NOMO-1 treated with DMSO at 0.1 percent for 48 hours (cell line): ENCODE measurements around the gene ANKLE1.
"Not testable (repeated sequence)": the region's sequence is repeated elsewhere in the genome, so short reads cannot be mapped to it uniquely, and the experiment has no call there.

ENCODE experiments used
- DNase-seq: peaks from one replicate; lab custom pipeline; 2025; ENCODE audit not compliant: unreplicated experiment; lab: John Stamatoyannopoulos, UW

ANKLE1 gene

DNA sequence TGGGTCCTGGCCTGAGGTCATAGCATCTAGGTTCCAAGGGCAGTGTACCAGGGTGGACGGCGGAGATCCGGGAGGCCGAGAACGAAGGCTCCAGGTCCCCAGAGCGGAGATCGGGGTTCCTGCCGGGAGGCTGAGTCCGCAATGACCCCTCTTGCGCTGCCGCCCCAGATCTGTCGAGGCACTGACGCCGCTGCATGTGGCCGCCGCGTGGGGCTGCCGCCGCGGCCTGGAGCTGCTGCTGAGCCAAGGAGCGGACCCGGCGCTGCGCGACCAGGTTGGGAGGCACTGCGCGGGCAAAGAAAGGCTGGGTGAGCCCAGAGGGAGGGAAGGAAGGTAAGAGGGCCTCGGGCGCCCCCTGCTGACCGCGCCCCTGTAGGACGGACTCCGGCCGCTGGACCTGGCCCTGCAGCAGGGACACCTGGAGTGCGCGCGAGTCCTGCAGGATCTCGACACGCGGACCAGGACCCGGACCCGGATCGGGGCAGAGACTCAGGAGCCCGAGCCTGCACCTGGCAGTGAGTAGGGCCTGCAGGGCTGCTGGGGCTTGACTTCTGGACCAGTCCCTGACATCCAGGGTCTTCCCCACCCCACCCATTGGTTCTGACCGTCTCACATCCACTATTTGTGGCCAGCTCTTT, 906 bp downstream of the ANKLE1 start:
- DNase-seq = peak; percentile 87

GRCh38 chr19:17283504-17283996, 1.8 kb downstream of the ANKLE1 start:
- DNase-seq = no peak

DNA sequence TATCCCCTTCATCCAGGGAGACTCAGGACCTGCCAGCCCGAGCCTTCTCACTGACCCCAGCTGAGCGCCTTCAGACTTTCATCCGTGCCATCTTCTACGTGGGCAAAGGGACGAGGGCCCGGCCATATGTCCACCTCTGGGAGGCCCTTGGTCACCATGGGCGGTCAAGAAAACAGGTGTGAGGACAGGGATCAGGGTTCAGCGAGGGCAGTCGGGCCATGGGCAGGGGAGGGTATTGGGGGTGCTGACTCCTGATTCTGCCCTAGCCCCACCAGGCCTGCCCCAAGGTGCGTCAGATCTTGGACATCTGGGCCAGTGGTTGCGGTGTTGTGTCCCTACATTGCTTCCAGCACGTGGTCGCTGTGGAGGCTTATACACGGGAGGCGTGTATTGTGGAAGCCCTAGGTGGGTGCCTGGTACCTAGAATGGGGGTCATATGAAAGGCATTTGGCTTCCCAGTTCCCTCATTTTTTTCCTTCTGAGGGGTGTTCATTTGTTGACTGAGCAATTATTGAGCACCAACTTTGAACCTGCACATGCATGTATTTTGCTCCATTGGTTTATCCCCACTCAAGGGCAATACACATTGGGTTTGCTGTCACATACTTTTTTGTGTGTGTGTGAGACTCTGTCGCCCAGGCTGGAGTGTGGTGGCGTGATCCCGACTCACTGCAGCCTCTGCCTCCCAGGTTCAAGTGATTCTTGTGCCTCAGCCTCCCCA, 3.9 kb downstream of the ANKLE1 start:
- DNase-seq = no peak

DNA sequence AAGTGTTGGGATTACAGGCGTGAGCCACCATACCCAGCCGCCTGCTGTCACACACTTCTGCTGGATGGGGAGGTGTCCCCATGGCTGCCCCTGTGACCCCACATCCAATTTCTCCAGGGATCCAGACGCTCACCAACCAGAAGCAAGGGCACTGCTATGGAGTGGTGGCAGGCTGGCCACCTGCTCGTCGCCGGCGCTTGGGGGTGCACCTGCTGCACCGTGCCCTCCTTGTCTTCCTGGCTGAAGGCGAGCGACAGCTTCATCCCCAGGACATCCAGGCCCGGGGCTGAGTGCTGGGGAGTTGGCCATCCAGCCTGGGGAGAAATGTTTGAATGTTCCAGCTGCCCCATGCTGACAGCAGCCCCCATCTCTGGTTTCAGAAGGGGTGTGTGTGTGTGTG, 4.6 kb downstream of the ANKLE1 start:
- DNase-seq = no peak

DNA sequence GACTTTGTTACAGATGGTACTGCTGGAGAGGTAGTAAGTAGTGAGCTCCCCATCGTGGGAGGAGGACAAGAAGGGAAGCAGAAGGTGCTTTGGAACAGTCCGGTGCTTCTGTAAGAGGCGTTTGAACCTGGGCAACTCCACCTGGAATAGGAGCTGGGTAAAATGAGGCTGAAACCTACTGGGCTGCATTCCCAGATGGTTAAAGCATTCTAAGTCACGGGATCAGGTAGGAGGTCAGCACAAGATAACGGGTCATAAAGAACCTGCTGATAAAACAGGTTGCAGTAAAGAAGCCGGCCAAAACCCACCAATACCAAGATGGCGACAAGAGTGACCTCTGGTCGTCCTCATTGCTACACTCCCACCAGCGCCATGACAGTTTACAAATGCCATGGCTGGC, 5.1 kb downstream of the ANKLE1 start:
- no peak for DNase-seq

DNA sequence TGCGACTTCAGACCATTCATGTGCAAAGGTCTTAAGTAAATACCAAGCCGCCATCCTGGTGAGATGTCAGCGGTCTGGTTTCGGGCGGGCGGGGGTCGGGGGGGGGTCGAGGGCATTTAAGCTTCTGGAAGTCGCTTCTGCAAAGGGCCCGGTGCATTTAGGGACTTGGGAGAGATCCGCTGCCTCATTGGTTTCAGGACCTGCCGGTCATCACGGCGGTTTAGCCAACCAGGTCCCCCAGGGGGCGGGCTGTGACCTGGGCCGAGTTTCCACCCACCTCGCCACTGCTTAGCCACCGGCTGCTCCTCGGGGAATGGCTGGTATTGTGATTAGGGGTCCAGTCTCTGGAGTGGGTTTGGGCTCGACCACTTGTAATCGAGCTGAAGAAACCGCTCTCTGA, 7.8 kb downstream of the ANKLE1 start:
- DNase-seq = no peak

DNA sequence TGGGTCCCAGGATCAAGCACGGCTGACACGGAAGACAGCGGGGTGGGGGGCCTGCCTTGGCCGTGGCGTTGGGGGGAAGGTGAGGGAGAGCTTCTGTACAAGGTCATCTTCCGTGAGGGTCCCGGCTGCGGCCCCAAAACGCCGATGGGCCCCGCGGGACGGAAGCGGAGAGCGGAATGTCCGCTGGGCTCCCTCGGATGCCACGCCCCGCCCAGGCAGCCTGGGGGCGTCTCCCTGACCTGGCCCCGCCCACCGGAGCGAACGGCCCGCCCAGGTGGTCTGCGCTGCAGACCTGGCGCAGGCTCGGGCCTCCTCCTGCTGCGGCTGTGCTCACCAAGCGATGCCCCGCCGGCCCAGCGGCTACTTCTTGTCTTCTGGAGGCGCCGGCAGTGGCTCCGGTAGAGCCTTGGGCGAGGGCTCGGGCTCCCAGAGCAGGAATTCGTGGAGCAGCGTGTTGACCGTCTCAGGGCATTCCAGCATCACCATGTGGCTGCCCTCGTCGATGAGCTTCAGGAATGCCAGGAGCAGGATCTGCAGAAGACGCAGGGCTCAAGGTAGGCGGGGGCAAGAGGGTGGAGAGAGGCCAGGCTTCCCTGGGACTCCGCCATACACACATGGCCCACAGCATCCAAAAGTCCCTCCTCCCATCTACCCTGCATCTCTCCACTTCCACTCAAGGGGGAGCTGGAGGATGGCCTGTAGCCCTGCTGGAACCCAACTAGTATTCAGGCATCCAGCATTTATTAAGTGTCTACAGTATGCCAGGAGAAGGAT, 10.8 kb downstream of the ANKLE1 start:
- peak; percentile 77 for DNase-seq

GRCh38 chr19:17293605-17294004, 11.9 kb downstream of the ANKLE1 start:
- no peak for DNase-seq

DNA sequence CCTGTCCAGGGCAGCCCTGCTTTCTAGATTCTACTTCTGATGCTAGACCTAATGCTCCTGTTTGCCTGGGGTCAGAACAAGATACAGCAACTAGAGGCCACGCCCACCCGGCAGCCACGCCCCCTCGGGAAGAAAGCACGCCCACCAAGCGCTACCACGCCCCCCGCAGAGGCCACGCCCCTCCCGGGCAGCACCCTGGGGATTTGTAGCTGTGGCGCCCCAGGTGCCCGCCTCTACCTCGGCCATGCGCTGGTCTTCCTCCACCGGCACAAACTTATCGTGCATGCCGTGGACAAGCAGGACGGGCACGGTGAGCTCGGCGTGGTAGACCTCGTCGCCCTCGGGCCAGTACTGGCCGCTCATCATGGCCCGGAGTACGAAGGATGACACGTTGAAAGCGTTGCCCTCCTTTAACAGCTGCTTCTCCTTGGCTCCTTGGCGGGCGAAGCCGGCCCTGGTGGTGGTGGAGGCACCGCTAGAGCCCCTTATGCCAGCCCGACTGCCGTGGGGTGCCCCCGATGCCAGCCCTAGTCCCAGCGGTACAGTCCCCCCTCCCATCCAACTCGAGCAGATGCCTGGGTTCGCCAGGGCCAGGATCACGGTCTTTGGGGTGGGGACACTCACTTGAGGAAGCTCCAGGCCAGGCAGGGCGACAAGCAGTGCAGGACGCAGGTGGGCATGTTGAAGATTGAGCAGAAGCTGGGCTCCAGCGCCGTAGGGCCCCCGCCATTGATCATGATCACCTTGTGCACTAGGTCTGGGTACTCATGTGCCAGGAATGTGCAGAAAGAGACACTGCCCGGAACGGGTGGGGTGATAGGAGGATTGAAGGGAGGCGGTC, 12.6 kb downstream of the ANKLE1 start:
- DNase-seq = no peak

DNA sequence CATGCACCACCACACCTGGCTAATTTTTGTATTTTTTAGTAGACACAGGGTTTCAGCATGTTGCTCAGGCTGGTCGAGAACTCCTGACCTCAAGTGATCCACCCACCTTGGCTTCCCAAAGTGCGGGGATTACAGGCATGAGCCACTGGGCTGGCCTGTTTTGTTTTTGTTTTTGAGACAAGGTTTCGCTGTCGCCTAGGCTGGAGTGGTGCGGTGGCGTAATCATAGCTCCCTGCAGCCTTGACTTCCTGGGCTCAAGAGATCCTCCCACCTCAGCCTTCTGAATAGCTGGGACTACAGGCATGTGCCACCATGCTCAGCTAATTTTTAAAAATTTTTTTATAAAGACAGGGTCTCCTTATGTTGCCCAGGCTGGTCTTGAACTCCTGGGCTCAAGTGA, 13.8 kb downstream of the ANKLE1 start:
- not testable (repeated sequence) for DNase-seq

GRCh38 chr19:17296273-17296672, 14.6 kb downstream of the ANKLE1 start:
- no peak for DNase-seq

DNA sequence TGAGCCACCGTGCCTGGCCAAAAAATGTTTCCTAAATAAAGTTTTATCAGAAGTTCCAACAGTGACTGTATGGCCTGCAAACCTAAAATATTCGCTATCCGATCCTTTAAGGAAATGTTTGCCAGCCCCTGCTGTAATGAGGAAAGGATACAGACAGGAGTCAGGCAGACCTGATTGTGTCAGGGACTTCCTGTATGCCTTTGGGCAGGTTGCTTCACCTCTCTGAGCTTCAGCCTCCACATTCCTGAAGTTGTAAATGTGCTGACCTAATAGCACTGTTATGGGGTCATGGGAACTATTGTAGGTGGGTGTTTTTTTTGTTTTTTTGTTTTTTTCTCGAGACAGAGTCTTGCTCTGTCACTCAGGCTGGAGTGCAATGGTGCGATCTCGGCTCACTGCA, 15.3 kb downstream of the ANKLE1 start:
- no peak for DNase-seq

GRCh38 chr19:17300992-17301619, 19.4 kb downstream of the ANKLE1 start:
- DNase-seq = no peak

DNA sequence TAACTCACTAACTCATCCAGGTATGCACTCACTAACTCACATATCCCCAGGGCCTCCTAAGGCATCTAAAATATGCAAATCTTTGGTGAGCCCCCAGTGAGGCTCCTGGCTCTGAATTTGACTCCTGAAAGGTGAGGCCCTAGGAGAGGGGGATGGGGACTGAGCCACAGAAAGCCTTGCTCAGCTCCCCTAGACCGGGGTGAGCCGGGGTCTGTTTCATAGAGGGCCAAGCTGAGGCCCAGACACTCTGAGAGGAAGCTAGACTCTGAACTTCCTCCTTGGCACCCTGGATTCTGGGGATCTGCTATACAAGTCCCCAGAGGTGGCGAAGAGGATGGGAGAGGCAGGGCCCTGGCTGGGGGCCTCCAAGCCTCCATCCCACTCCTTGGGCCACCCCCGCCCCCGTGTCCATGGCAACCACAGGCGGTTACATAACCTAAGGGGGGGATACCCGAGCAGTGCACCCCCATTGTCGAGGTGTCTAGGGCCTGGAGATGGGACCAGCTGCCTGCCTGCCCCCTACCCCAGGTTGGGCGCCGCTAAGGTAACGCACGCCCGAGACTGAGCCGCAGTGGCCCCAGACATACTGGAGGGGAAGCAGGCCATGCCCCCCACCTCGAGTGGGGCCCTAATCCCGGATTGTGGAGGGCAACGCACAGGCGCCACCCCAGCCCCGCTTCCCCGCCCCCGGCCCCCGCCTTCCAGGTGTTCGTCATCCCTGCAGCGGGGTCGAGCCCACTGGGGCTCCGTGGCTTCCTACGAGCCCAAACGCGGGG, 20.9 kb downstream of the ANKLE1 start:
- peak; percentile 50 for DNase-seq

- DNase-seq = peak; percentile 89
Observed at GRCh38 chr19:17303167-17303939, 21.7 kb downstream of the ANKLE1 start, which contains the start of gene ABHD8. TSS of gene ABHD8 (minus strand) at chr19:17303425. CDS start at chr19:17301616, 1,809 bp downstream.

DNA sequence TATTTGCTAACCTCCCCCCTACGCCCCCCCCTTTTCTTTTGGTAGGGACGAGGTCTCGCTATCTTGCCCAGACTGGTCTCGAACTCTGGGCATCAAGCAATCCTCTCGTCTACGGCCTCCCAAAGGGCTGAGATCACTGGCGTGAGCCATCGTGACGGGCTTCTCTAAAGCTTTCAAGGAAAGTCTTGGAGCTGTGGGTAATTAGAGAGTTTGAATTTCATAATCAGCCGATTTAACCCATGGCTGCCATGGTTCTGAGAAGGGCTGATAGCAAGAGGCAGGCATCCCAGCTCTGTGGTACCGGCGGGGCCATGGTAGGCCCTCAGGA, 22.2 kb downstream of the ANKLE1 start:
- DNase-seq = no peak

DNA sequence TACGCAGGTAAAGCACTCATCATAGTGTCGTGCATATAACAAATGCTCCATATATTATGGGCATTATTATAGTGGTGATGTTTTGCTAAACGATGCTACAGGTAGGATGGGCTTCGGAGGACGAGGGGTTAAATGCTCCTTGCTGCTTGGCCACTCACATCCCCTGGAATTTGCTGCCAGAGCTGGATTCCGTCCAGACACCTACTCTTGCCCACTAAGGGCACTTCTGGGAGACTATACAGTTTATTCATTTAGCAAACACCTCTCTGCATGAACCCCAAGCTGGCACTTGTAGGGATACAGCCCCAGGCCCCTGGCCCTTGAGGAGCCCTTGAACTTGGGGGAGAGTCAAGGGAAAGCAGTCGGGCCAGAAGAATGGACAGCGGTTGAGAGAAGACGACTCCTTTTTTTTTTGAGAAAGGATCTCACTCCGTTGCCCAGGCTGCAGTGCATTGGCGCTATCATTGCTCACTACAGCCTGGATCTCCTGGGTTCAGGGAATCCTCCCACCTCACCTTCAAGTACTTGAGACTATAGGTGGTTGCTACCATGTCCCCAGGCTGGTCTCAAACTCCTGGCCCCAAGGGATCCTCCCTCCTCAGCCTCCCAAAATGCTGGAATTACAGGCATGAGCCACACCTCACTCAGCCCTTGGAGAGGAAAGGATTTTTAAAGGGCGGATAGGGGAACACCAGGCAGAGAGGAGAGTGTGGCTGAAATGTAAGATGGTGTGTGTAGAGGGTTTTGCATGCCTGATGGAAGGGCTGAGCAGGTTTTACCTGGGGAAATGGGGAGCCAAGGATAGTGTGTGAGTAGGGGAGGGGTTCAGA, 22.9 kb downstream of the ANKLE1 start:
- no peak for DNase-seq

DNA sequence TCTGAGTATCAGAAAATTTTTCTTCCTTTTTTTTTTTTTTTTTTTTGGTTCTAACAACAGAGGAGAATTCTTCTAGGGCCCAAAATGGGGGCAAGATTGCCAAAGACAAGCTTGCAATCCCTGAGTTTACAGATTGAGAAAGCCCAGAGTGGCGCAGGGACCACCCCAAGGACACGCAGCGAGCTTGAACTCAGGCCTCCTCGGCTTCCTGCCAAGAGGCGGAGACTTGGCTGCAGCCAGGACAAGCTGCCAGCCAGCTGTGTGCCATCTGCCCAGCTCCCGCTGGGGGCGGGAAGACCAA, 23.5 kb downstream of the ANKLE1 start:
- DNase-seq = no peak
